GM18909 (cell line): ENCODE data around the gene GABRR2.
"Not testable (repeated sequence)": the region's sequence is repeated elsewhere in the genome, so short reads cannot be mapped to it uniquely, and the experiment has no call there.

Experiments used
- ATAC-seq: cut with Tn5 transposase; IDR thresholded peaks from one replicate; pipeline ENCODE4 v1.9.1; 2021; ENCODE audit warnings: mild to moderate bottlenecking; ENCODE audit not compliant: unreplicated experiment, poor library complexity

The GABRR2 gene

DNA sequence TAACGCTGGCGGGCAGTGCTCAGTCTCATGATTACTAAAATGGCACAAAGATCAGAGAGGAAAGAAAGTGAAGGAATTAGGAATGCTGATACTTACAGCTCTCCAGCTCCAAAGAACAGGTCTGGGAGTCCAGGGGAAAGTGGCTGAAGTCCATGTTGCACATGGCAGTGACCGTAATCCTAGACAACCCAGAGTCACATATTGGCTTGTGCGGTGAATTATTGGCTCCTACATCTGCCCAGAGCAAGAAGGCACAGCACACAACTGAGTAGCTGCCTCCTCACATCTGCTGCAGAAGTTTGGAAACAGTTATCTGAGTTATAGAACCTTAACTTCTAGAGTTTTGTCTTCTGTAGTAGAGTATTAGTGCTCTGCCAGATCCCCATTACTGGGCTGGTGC is 47.2 kb downstream of the GABRR2 start:
- no peak for ATAC-seq

DNA sequence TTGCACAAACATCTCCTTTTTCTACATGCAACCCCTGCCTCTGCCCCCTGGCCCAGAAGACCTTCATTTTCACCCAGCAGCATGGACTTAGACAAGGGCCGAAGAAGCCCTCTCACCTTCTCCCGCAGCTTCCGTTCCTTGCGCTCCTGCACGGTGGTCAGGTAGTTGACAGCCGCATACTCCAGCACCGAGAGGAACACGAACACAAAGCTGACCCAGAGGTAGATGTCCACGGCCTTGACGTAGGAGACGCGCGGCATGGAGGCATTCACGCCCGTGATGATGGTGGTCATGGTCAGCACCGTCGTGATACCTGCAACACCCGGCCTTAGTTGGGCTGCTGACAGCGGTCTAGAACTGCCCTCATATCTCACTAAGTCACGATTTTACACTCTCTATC is 50.8 kb downstream of the GABRR2 start:
- no peak for ATAC-seq

DNA sequence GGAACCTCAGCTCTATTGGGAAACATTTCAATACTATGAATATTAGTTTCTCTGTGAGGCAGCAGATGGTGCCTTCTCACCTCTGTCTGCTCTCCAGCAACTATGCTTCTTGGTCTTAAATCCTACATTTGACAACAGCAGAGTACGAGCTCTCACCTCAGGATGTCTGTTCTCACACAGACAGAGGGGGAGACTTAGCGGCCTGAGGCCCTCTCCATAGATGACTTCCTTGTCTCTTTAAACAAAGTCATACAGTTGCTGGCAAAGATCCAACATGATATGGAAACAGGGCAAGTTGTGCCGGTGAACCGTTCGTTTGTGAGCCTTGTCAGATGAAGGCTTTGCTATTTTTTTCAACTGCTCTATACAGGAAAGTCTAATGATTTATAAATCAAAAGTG is 54.3 kb downstream of the GABRR2 start:
- no peak for ATAC-seq

DNA sequence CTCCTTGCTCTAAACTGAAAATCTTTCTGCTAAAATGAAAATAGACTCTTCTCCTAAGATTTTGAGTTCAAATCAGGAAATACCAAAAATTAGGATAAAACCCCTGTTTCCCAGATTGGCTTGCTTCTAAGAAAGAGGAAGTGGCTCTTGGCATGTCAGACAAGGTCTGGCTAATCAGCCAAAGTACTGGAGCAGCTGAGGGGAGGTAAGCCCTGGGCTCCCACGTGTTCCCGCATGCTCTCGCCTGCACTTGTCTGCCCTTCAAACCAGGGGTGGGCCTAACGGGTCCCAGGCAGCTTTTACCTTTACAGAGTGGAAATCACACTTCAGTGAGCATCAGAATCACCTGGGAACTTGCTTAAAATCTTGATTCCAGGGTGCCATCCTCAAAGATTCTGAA is 54.8 kb downstream of the GABRR2 start:
- no peak for ATAC-seq

DNA sequence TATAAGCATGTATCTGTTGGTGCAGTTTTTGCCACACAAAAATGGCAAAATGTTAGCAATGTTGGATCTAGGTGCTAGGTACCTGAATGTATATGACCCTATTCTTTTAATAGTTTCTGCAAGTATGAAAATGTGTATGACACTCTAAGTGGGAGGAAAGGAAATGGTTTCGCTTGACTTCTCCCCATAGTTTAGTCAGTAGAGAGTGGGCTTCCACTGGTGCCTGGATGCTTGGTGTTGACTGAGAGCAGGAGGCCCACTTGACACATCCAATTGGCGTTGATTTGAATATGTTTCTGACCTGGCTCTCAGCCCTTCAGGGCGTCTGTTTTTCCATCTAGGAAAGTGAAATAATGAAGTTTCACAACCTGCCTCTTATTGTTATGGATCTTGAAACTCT is 56.2 kb downstream of the GABRR2 start:
- no peak for ATAC-seq

DNA sequence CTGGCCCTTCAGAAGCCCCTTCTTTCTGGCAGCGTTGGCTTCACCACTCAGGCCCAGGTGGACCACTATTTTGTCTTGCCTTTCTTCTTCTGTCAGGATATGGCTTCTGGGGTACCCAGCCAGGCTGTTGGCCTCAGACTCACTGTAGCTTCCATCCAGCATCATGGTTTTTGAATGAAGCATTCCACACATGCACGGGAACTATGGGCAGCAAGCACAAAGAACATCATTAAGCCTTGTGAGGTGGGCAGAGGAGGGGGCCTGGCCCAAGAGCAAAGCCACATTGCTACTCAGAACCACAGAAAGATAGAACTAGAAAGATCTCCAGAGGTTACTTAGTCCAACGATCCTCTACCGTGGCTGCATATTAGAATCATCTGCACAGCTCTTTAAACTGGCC is 57.3 kb downstream of the GABRR2 start:
- no peak for ATAC-seq

DNA sequence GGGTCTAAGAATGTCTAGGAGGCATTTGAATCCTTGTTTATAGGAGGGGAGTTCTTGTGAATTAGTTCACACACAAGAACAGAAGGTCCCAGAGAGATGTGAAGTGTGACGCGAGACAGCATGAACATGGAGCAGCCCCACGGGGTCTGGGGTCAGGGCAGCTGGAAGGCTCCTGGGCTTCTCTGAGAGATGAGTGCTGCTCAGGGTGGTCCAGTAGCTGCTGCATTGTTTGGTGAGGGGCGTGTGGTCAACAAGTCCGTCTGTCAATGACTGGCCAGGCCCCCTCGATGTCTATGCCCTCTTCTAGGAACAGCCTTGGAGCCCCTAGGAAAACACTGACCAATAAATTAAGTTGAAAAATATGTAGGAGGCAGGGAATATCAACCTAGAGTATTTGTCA is 57.8 kb downstream of the GABRR2 start:
- ATAC-seq, result no peak

DNA sequence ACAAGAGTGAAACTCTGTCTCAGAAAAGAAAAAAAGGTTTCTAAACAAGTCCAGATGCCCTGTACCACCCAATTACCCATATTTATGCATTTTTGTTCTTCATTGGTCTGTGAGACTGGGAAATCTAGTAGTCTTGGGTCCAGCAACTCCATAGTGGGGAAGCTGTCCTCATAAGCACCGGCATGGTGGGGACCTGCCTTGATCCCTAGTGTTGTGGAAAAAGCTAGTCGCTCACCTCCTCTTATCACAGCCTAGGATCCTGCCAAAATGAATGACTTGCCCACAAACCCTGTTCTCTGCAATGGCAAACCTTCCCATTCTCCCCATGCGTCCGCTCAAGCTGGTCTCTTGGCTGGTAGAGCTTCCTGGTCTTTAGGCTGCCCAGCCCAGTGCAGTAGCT is 59.7 kb downstream of the GABRR2 start:
- no peak for ATAC-seq

DNA sequence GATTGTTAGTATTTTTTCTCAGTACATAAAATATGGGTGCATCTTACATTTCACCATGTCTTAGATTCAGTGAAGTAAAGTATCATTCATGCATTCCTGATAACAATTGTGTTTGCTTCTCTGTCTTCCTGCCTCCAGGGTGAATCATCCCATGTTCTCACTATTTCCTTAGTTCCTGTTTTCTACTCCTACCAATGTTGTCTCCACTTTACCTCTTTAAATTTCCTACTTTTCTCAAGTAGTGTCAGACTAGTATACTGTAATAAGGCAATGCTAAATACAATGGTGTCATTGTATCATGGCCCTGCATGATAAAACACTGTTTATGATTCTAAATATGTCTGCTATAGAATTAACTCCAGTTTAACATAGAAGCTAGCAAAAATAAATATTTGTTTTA is 60.5 kb downstream of the GABRR2 start:
- ATAC-seq, result no peak

DNA sequence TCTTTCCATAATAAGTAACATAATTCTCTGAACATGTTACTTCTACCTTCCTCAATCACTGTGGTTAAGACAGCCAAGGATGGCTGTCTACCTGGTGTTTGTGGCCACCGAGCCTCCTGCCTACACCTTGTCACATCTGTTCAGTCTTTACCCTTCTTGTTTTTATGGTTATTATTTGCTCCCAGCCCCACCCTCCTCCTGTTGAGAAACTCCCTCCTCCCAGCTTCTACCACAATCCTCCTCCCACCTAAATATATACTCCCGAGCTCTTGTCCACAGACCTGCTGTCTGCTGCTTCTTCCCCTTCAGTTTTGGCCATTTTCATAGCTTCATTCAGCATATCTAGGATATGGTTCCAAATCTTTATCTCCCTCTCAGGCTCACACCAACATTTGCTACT is 62.2 kb downstream of the GABRR2 start:
- ATAC-seq, result no peak

DNA sequence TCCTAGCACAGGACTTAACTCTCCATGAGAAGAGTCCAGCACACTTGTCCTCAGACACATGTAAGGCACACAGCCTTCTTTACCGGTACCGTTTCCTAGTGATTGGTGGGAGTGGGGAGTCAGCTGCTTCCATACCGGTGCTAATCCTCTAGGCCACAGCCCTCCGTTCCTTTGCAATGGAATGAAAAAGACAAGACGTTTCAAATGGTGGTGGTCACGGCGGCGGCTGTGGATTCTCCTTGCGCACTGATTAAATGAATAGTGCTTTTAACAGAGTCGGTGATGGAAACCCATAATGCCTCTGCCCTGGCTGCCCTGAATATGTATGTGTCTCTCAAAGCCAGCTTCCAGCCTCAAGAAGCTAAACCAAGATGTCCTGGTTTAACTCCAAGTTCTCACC is 63.1 kb downstream of the GABRR2 start:
- no peak for ATAC-seq

DNA sequence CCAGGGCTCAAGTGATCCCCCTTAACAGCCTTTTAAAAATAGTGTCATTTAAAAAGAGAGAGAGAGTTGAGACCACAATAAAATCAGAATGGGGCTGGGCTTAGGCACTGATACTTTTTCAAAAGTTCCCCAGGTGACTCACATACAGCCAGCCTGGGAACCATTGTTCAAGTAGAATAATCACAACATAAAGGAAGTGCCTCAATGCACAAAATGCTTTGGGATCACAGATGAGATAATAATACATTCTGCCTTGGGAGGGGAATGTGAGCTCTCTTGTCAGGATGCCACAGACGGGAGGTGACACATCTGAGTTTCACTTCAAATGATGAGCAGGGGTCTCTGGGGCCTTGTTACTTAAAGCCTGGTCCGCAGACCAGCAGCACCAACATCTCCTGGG is 63.9 kb downstream of the GABRR2 start:
- ATAC-seq, result no peak

DNA sequence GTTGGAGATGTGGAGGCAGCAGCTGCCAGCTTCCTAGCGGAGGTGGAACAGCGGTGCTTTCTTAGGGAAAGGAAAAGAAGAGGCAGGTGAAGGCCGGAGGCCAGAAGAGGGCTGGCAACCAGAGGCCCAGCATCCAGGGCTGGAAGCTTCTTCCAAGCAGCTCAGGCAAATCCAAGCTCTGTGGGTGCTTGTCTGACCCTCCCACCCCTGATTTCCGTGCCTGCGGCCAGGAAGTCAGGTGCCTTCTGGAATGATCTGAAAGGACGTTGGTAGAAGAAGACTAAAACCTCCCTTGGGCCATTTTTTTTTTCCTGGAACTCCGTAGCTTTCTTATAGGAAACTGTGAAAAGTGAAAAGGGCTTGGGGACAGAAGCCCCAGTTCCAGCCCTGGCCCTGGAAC is 64.9 kb downstream of the GABRR2 start:
- no peak for ATAC-seq

DNA sequence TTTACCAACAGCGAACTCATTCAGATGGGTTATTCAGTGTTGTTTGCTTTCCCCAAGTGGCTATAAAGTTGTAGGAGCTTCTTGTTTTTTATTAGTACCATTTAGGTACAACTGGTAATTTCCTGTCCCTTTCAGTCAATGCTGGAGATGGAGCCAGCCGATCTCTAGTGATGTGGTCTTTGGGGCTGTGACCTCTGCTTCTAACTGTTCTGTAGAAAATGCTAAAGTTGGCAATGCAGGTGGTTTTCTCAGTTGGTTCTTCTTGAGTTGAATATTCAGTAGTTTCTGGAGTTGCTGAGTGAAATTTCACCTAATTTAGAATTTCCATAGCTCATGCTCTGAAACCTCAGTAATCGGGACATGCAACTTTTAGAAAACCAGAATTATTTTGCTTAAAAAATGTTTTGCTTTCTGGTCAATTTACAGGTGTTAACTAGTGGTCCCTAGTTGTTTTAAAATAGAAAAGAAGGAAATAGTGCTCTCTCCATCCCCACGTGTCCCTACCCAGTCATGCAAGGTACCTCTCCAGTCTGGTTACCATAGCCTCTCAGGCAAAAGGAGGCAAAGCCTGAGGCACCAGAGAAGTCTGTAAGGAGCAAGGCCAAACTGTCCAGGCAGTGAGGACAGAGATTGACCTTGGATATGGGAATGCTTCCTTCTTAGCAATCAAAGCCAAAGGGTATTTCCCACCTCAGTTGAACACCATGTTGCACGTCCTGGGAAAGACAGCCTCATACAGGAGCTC is 70.7 kb downstream of the GABRR2 start:
- ATAC-seq, result peak; percentile 63

DNA sequence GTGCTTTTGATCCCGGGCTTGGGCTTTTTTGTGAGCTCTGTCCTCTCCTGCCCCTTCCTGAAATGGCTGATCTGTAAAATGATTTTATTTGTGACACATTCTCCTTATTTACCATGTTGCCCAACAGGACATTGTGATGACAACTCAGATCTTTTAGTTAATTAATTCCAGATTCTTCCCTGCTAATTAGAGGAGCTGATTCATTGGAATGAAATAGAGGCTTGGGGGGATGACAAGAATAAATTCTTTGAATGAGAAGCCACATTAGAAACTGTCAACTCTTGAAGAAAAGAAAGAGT is 71.8 kb downstream of the GABRR2 start:
- no peak for ATAC-seq

DNA sequence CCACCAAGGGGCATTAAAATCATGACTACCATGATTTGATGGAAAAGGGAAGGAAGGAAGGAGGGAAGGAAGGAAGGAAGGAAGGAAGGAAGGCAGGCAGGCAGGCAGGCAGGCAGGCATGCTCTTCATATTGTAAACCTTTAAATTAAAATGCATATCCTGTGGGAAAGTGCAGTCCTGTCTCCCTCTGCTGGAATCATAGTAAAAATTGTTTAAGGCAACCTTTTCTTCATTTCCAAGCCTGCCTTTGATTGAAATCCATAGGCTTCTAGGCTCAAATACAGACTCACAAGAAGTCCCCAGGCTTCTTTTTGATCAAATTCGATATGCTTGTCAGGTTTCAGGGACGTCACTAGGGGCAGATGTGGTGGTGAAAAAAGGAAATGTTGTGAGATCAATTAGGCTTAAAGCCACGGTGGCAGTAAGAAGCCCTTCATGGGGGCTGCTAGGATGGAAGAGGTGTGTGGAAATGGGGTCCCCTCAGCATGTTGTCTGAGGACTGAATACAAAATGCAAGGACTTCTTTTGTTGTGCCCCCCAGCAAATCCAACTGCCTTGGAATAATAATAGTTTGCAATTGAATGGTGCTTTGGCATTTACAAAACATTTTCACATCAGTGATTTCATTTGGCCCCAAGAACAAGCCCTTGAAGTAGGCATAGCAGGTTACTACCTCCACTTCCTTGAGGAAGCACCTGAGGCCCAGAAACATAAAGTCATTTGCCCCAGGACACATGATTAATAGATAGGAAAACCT is 72.3 kb downstream of the GABRR2 start:
- no peak for ATAC-seq

DNA sequence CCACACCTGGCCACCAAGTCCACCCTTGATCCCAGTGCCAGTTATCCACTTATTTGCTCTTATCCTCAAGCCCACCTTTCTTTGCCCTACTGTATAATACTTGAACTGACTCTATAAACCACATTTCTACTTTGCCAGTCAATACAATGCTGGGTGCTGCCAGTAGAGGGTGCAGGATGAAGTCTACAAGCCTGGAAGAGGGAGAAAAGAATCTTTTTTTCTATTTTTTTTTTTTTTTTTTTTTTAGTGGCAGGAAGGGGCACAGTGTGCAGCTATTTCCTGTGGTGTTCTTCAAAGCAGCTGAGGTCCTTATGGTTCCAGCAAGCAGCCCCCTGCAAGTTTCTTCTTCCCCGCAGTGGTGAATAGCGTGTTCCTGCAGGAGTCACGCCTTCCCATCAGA is 75.8 kb downstream of the GABRR2 start:
- ATAC-seq, result peak; percentile 35

DNA sequence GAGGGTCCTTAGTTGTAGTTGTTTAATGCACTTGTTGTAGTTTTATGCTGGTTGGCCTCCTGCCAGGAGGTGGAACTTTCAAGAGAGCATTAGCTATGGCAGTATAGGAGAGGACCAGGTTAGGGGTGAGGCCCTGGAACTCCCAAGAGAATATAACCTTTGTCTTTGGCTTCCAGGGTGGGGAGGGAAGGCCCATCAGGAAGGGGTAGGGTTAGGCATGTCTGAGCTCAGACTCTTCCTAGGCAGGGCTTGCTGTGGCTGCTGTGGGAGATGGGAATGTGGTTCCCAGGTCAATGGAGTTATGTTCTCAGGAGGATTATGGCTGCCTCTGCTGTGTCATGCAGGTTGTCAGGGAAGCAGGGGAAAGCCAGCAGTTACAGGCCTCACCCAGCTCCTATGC is 77.9 kb downstream of the GABRR2 start:
- ATAC-seq, result no peak

DNA sequence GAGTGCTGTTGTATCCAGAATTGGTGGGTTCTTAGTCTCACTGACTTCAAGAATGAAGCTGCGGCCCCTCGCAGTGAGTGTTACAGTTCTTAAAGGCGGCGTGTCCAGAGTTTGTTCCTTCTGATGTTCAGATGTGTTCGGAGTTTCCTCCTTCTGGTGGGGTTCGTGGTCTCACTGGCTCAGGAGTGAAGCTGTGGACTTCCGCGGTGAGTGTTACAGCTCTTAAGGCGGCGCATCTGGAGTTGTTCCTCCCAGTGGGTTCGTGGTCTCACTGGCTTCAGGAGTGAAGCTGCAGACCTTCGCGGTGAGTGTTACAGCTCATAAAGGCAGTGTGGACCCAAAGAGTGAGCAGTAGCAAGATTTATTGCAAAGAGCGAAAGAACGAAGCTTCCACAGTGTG is 81.5 kb downstream of the GABRR2 start:
- not testable (repeated sequence) for ATAC-seq

DNA sequence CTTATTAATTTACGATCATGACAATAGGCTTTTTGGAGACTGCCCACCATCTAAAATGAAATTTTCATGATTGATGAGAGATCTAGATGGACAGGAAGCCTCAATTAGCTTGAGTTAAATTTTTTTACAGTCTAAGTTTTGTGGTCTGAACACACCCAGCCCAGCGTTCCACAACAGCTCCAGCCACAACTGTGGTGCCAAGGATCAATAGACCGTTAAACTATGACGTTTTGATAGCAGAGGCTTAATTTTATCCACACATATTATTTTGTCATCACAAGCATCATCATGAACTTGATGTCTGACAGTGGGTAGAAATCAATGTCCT is 92.4 kb downstream of the GABRR2 start:
- no peak for ATAC-seq

DNA sequence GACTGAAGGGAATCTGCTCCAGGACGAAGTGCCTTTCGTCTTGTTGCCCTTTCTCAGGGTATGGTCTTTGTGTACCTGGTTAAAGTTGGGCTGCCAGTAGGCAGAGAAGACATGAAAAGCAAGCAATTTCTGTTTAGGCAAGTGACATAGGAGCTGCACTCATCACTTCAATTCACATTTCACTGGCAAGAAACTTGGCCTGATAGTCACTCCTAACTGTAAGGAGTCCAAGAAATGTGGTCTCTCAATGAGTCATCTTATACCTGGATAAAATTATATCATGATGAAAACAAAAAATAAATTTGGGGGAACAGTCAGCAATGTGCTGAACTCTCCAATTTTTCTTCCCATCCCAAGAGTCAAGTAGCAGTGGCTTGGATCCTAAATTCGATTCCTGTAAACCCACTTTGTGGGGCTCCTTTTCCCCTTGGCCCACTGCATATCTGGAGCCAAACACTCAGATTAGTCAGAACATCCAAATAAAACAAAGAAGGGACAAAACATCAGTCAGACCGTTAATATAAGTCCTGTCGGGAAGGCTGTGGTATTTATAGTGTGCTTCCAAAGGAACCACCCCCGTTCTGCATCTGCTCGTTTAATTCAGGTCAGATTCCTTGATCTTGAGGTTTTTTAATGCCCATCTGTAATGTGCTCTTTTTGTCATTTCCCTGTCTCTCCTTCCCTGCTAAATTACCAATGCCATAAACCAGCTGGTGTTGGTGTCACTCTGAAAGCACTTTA is 93.0 kb downstream of the GABRR2 start:
- no peak for ATAC-seq

DNA sequence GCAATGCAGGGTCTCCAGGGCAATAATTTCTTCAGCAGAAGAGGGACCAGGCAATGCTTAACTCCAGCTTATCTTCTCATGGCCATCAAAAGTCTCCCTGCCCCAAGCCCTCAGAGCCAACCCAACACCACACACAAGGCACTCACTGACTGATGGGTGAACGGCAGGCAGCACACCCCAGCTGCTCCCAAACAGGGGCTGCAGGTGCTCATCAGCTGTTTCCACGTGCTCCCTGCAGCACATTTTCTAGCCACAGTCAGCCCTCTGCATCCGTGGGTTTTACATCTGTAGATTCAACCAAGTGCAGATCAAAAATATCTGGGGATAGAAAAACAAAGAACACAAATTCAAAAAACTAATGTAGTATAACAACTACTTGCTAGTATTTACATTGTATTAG is 94.0 kb downstream of the GABRR2 start:
- no peak for ATAC-seq
